ENCODE results near the gene NFKB2. TPM values are rescaled to one million over a fixed set of nuclear protein-coding genes. Genes with fewer than 3 reads are reported as not detected.

Gene NFKB2
- total and polyA plus RNA-seq, 2 of the 4 experiments (the other 2 are of a cell fraction), result 16.1 to 32.3 TPM

DNA sequence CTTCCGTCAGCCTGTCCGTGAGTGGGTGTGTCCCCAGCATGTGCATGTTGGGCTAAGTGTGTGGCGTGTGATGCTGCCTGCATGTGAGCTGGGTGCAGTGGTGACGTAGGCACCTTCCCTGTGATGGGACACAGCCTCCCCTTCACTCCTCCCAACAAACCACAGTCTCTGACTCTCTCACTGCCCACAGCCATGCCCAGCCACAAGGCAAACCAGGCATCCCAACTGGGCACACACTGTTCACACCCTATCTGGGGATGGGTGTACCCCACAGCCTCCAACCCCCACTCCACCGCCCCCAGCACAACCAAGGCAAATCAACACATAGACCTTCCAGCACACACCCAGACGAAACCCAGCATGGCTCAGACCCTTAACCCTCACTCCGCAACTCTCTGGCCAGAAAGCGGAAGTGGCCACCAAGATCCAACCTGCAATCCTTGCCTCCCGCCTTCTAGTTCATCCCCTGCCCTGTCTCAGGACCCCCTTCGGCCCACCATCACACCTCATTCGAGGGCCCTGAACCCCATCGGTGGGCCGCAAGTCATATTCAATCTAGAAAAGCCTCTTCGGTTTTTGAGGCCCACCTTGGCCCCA, 12.7 kb downstream of the NFKB2 start:
- Histone ChIP-seq H2BK20ac (ENCODE audit: low read depth, low read length) (no peak overlapping the region), H3K4me2 (ENCODE audit: low read depth, low read length) (peak overlapping the region; percentile 46), H3K4ac (ENCODE audit: low read depth, low read length) (no peak overlapping the region), H2AFZ (replicated peaks; ENCODE audit: low read length, poor library complexity) (peak overlapping the region; percentile 14), H2BK120ac (ENCODE audit: low read depth, low read length) (no peak overlapping the region), H3K27me3 (ENCODE audit: control insufficient read depth, insufficient read depth, low read length) (peaks cover 42% of the 10 kb centered on the region), H3K9me1 (ENCODE audit: insufficient read depth, low read length) (peaks cover 11% of the 10 kb centered on the region; the same call in 1 of the 2 replicates), H3K4me1 (ENCODE audit: control insufficient read depth, insufficient read depth, low read length) (peaks cover 8% of the 10 kb centered on the region; the same call in 1 of the 2 replicates), H3K36me3 (ENCODE audit: control insufficient read depth, insufficient read depth, low read length) (peaks cover 4% of the 10 kb centered on the region), H3K9ac (ENCODE audit: low read depth, low read length) (no peak overlapping the region), H4K5ac (ENCODE audit: low read depth, low read length) (no peak overlapping the region), H2BK15ac (ENCODE audit: low read depth, low read length) (no peak overlapping the region), H3K27ac (ENCODE audit: insufficient read depth, low read length) (no peak overlapping the region), H3K4me3 (ENCODE audit: insufficient read depth, low read depth, low read length) (peak overlapping the region; percentile 80), H3K18ac (ENCODE audit: low read depth, low read length) (no peak overlapping the region), H3K56ac (ENCODE audit: extremely low read depth, insufficient read depth, low read length) (no peak overlapping the region), H3K14ac (replicated peaks; ENCODE audit: low read depth, low read length) (no peak overlapping the region), H4K20me1 (ENCODE audit: insufficient read depth, low read length) (peaks cover 6% of the 10 kb centered on the region), H3K23ac (ENCODE audit: low read depth, low read length) (no peak overlapping the region), H4K8ac (ENCODE audit: low read depth in 2 of 2, low read length in 2 of 2) (no peak overlapping the region), H4K91ac (ENCODE audit: insufficient read depth, low read depth, low read length) (no peak overlapping the region), H3K9me3 (ENCODE audit: control insufficient read depth, insufficient read depth, low read length) (no peaks in the 10 kb centered on the region), H2BK5ac (ENCODE audit: low read depth, low read length, poor library complexity, severe bottlenecking) (no peak overlapping the region), H2AK9ac (replicated peaks; ENCODE audit: low read depth, low read length, poor library complexity) (peak overlapping the region; percentile 85), H3K79me1 (ENCODE audit: low read depth in 1 of 2, low read length in 2 of 2) (peaks cover 0 to 4% of the 10 kb centered on the region in 2 experiments; a peak in 1 of 4 replicates), H2AK5ac (ENCODE audit: low read depth, low read length) (peak overlapping the region; percentile 33; the same call in 1 of the 2 replicates)
- WGBS, 2 experiments (ENCODE audit: extremely low coverage in 2 of 2, insufficient read length in 1 of 2), result 56% methylated on average over 8 of the region's 14 CpGs; no CpG with 5 or more reads in 1 of the 2 experiments
- ATAC-seq (ENCODE audit: low read depth) (no peak), DNase-seq (no peak)
- dilution Hi-C loops (cut with HindIII; ENCODE audit: low sequenced_read_pairs, unreplicated experiment), result no loop called here
- ChIA-PET POLR2A (ENCODE audit: unreplicated experiment) (no interaction called here), CTCF (no interaction called here)
- in situ Hi-C loops (cut with MboI; ENCODE audit: low sequenced_read_pairs), result no loop called here
- no peak for TF ChIP-seq NFE2L2 (IDR thresholded peaks at IDR 0.05; ENCODE audit: low read depth, low read length)
- TF ChIP-seq MAFK (IDR thresholded peaks at IDR 0.05; ENCODE audit: low read depth, low read length), result no peak
- TF ChIP-seq CEBPB (IDR thresholded peaks at IDR 0.05; ENCODE audit: low read depth, low read length), result no peak
- TF ChIP-seq, protein P1, sequence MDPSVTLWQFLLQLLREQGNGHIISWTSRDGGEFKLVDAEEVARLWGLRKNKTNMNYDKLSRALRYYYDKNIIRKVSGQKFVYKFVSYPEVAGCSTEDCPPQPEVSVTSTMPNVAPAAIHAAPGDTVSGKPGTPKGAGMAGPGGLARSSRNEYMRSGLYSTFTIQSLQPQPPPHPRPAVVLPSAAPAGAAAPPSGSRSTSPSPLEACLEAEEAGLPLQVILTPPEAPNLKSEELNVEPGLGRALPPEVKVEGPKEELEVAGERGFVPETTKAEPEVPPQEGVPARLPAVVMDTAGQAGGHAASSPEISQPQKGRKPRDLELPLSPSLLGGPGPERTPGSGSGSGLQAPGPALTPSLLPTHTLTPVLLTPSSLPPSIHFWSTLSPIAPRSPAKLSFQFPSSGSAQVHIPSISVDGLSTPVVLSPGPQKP (IDR thresholded peaks at IDR 0.05; ENCODE audit: borderline replicate concordance, low read depth, low read length), result no peak
- TF ChIP-seq RFX5 (IDR thresholded peaks at IDR 0.05; ENCODE audit: low read depth, low read length), result no peak
- TF ChIP-seq, protein P2, sequence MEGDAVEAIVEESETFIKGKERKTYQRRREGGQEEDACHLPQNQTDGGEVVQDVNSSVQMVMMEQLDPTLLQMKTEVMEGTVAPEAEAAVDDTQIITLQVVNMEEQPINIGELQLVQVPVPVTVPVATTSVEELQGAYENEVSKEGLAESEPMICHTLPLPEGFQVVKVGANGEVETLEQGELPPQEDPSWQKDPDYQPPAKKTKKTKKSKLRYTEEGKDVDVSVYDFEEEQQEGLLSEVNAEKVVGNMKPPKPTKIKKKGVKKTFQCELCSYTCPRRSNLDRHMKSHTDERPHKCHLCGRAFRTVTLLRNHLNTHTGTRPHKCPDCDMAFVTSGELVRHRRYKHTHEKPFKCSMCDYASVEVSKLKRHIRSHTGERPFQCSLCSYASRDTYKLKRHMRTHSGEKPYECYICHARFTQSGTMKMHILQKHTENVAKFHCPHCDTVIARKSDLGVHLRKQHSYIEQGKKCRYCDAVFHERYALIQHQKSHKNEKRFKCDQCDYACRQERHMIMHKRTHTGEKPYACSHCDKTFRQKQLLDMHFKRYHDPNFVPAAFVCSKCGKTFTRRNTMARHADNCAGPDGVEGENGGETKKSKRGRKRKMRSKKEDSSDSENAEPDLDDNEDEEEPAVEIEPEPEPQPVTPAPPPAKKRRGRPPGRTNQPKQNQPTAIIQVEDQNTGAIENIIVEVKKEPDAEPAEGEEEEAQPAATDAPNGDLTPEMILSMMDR (conservative IDR thresholded peaks at IDR 0.05; ENCODE audit: low read depth, low read length), result no peak
- TF ChIP-seq, protein P3, sequence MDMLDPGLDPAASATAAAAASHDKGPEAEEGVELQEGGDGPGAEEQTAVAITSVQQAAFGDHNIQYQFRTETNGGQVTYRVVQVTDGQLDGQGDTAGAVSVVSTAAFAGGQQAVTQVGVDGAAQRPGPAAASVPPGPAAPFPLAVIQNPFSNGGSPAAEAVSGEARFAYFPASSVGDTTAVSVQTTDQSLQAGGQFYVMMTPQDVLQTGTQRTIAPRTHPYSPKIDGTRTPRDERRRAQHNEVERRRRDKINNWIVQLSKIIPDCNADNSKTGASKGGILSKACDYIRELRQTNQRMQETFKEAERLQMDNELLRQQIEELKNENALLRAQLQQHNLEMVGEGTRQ (IDR thresholded peaks at IDR 0.05; ENCODE audit: low read depth, low read length), result no peak
- no peak for TF ChIP-seq CHD1 (IDR thresholded peaks at IDR 0.05; ENCODE audit: low read depth, low read length)
- no peak for TF ChIP-seq BHLHE40 (IDR thresholded peaks at IDR 0.05; ENCODE audit: low read depth, low read length)
- intact Hi-C loops (cut with micrococcal nuclease), result no loop called here
- BruUV-seq (replicated peaks), result no TSS peak

Measured in IMR-90 (cell line).